Effector memory CD4-positive, alpha-beta T cell (primary cell): ENCODE measurements around the gene LAPTM4A.
"Not testable (repeated sequence)": the region's sequence is repeated elsewhere in the genome, so short reads cannot be mapped to it uniquely, and the experiment has no call there.

Source experiments
- DNase-seq, 3 donors: peaks; one replicate each; pipeline ENCODE4 v3.0.0-alpha.2; 2020
- H3K27ac ChIP-seq: 2 replicates; pipeline ENCODE4 v1.7.0; 2013; ENCODE audit warnings: mild to moderate bottlenecking, low read length, moderate library complexity; ENCODE audit not compliant: insufficient read depth, poor library complexity, severe bottlenecking
- H3K27me3 ChIP-seq: replicated peaks from 2 replicates; pipeline ENCODE4 v1.7.0; 2013; ENCODE audit warnings: mild to moderate bottlenecking, low read length; ENCODE audit not compliant: insufficient read depth, control insufficient read depth, poor library complexity, severe bottlenecking
- H3K36me3 ChIP-seq: 2 replicates; pipeline ENCODE4 v1.7.0; 2013; ENCODE audit warnings: mild to moderate bottlenecking, low read length, moderate library complexity; ENCODE audit not compliant: control insufficient read depth, insufficient read depth
- H3K4me1 ChIP-seq: 2 replicates; pipeline ENCODE4 v1.7.0; 2013; ENCODE audit warnings: low read length, mild to moderate bottlenecking; ENCODE audit not compliant: control insufficient read depth, insufficient read depth, poor library complexity, severe bottlenecking
- H3K4me3 ChIP-seq: 2 replicates; pipeline ENCODE4 v1.7.0; 2013; ENCODE audit warnings: low read length, low read depth, mild to moderate bottlenecking; ENCODE audit not compliant: insufficient read depth, poor library complexity, severe bottlenecking
- H3K9me3 ChIP-seq: 2 replicates; pipeline ENCODE4 v1.7.0; 2013; ENCODE audit warnings: mild to moderate bottlenecking, low read length, moderate library complexity; ENCODE audit not compliant: control insufficient read depth

The LAPTM4A gene

GRCh38 chr2:20077411-20077940, 26.0 kb upstream of the LAPTM4A start:
- H3K4me3 ChIP-seq = no peak overlapping the region
- no peaks in the 10 kb centered on the region for H3K9me3 ChIP-seq
- DNase-seq = no peak
- no peaks in the 10 kb centered on the region for H3K4me1 ChIP-seq
- no peaks in the 10 kb centered on the region for H3K27me3 ChIP-seq
- H3K27ac ChIP-seq = no peak overlapping the region
- no peaks in the 10 kb centered on the region for H3K36me3 ChIP-seq

- no peaks in the 10 kb centered on the region for H3K27me3 ChIP-seq
- H3K9me3 ChIP-seq = no peaks in the 10 kb centered on the region
- H3K4me1 ChIP-seq = no peaks in the 10 kb centered on the region
- no peak overlapping the region for H3K4me3 ChIP-seq
- DNase-seq = no peak
- no peaks in the 10 kb centered on the region for H3K36me3 ChIP-seq
- H3K27ac ChIP-seq = no peak overlapping the region
These were observed 25.3 kb upstream of the LAPTM4A start for GRCh38 chr2:20076757-20077156.

- Histone ChIP-seq H3K27me3 (no peaks in the 10 kb centered on the region), H3K4me3 (no peak overlapping the region), H3K36me3 (no peaks in the 10 kb centered on the region), H3K9me3 (no peaks in the 10 kb centered on the region), H3K4me1 (no peaks in the 10 kb centered on the region), H3K27ac (no peak overlapping the region)
- DNase-seq = no peak
These were observed 23.5 kb upstream of the LAPTM4A start for GRCh38 chr2:20074901-20075300.

- H3K27ac ChIP-seq, H3K4me3 ChIP-seq, H3K4me1 ChIP-seq, DNase-seq, H3K36me3 ChIP-seq, H3K9me3 ChIP-seq, H3K27me3 ChIP-seq: not testable (repeated sequence)
These were observed 22.7 kb upstream of the LAPTM4A start for GRCh38 chr2:20074046-20074648.

GRCh38 chr2:20073460-20073859, 22.0 kb upstream of the LAPTM4A start:
- no peak for DNase-seq
- H3K9me3 ChIP-seq = no peaks in the 10 kb centered on the region
- no peak overlapping the region for H3K27ac ChIP-seq
- no peaks in the 10 kb centered on the region for H3K36me3 ChIP-seq
- H3K27me3 ChIP-seq = no peaks in the 10 kb centered on the region
- H3K4me3 ChIP-seq = no peak overlapping the region
- no peaks in the 10 kb centered on the region for H3K4me1 ChIP-seq

GRCh38 chr2:20072436-20073158, 21.2 kb upstream of the LAPTM4A start:
- no peak for DNase-seq
- no peak overlapping the region for H3K4me3 ChIP-seq

GRCh38 chr2:20071397-20072383, 20.3 kb upstream of the LAPTM4A start:
- H3K9me3 ChIP-seq = no peaks in the 10 kb centered on the region
- H3K27ac ChIP-seq = no peak overlapping the region
- H3K36me3 ChIP-seq = no peaks in the 10 kb centered on the region
- no peaks in the 10 kb centered on the region for H3K4me1 ChIP-seq
- no peak overlapping the region for H3K4me3 ChIP-seq
- DNase-seq = no peak
- no peaks in the 10 kb centered on the region for H3K27me3 ChIP-seq

More at GRCh38 chr2:20072436-20073158, 21.2 kb upstream of the LAPTM4A start:
- no peaks in the 10 kb centered on the region for H3K36me3 ChIP-seq
- no peaks in the 10 kb centered on the region for H3K27me3 ChIP-seq
- no peaks in the 10 kb centered on the region for H3K4me1 ChIP-seq
- H3K9me3 ChIP-seq = no peaks in the 10 kb centered on the region
- H3K27ac ChIP-seq = no peak overlapping the region

GRCh38 chr2:20069756-20070155, 18.3 kb upstream of the LAPTM4A start:
- Histone ChIP-seq H3K4me1 (no peaks in the 10 kb centered on the region), H3K9me3 (no peaks in the 10 kb centered on the region), H3K27ac (no peak overlapping the region), H3K27me3 (no peaks in the 10 kb centered on the region), H3K4me3 (no peak overlapping the region), H3K36me3 (no peaks in the 10 kb centered on the region)
- no peak for DNase-seq

- Histone ChIP-seq H3K36me3 (no peaks in the 10 kb centered on the region), H3K4me1 (no peaks in the 10 kb centered on the region), H3K9me3 (no peaks in the 10 kb centered on the region), H3K27ac (no peak overlapping the region), H3K27me3 (no peaks in the 10 kb centered on the region), H3K4me3 (no peak overlapping the region)
- DNase-seq = no peak
These were observed 16.7 kb upstream of the LAPTM4A start for GRCh38 chr2:20067992-20068584.
